Ramos (cell line): ENCODE measurements around the gene GLT1D1.
"Not testable (repeated sequence)": the region's sequence is repeated elsewhere in the genome, so short reads cannot be mapped to it uniquely, and the experiment has no call there.

Experiments used
- in situ Hi-C: fragments of 300-500 bp; cut with MboI; formaldehyde crosslinking; loops from one replicate; pipeline ENCODE4 v1.14.3; 2022; ENCODE audit warnings: low sequenced_read_pairs; ENCODE audit not compliant: unreplicated experiment

GLT1D1 gene

GRCh38 chr12:128852885-128853599 lies at the start of gene GLT1D1:
GLT1D1 (plus strand) TSS chr12:128853478; CDS start chr12:128853582, 104 bp downstream.
- in situ Hi-C loops, result no loop called here

- in situ Hi-C loops, result no loop called here
Measured at GRCh38 chr12:128803788-128804187, 49.5 kb upstream of the GLT1D1 start.

- in situ Hi-C loops, result no loop called here
Measured at GRCh38 chr12:128804762-128805161, 48.5 kb upstream of the GLT1D1 start.

GRCh38 chr12:128805406-128805805 lies 47.9 kb upstream of the GLT1D1 start:
- in situ Hi-C loops, result not testable (repeated sequence)

- in situ Hi-C loops, result no loop called here
Measured at GRCh38 chr12:128806573-128806972, 46.7 kb upstream of the GLT1D1 start.

GRCh38 chr12:128807161-128807724 lies 46.0 kb upstream of the GLT1D1 start:
- in situ Hi-C loops, result no loop called here

GRCh38 chr12:128808651-128809050 lies 44.6 kb upstream of the GLT1D1 start:
- in situ Hi-C loops, result no loop called here

- in situ Hi-C loops, result no loop called here
Measured at GRCh38 chr12:128810182-128811127, 42.8 kb upstream of the GLT1D1 start.

- in situ Hi-C loops, result no loop called here
Measured at GRCh38 chr12:128811806-128812205, 41.5 kb upstream of the GLT1D1 start.

GRCh38 chr12:128813392-128813791 lies 39.9 kb upstream of the GLT1D1 start:
- in situ Hi-C loops, result no loop called here

GRCh38 chr12:128813883-128814282 lies 39.4 kb upstream of the GLT1D1 start:
- in situ Hi-C loops, result no loop called here

- in situ Hi-C loops, result no loop called here
Measured at GRCh38 chr12:128814411-128815261, 38.6 kb upstream of the GLT1D1 start.

- in situ Hi-C loops, result no loop called here
Measured at GRCh38 chr12:128815779-128816642, 37.3 kb upstream of the GLT1D1 start.

- in situ Hi-C loops, result no loop called here
Measured at GRCh38 chr12:128816643-128816920, 36.7 kb upstream of the GLT1D1 start.

- in situ Hi-C loops, result no loop called here
Measured at GRCh38 chr12:128817111-128818015, 35.9 kb upstream of the GLT1D1 start.

- in situ Hi-C loops, result no loop called here
Measured at GRCh38 chr12:128818065-128819022, 34.9 kb upstream of the GLT1D1 start.
